Liver (tissue), 9 donors: ENCODE results near the gene GPR107. TPM values are rescaled to one million over a fixed set of nuclear protein-coding genes. Genes with fewer than 3 reads are reported as not detected.

Source experiments
- DNase-seq: peaks from one replicate; pipeline ENCODE4 v3.0.0-alpha.2; 2017; ENCODE audit warnings: low spot score
- H3K27ac ChIP-seq, 2 donors: one replicate each; pipeline ENCODE4 v1.7.0; 2013; ENCODE audit warnings: inconsistent platforms in 2 of 2, low read length in 2 of 2, control low read depth in 1 of 2, low read depth in 1 of 2, mild to moderate bottlenecking in 1 of 2
- H3K27me3 ChIP-seq, 4 donors: one replicate each; pipeline versions ENCODE4 v1.6.1 to v1.7.0; 2013; ENCODE audit warnings: low read length in 3 of 4, inconsistent platforms in 1 of 4, mild to moderate bottlenecking in 1 of 4, moderate library complexity in 1 of 4; ENCODE audit not compliant: control insufficient read depth in 4 of 4, insufficient read depth in 4 of 4
- H3K36me3 ChIP-seq, 4 donors: one replicate each; pipeline versions ENCODE4 v1.6.1 to v1.7.0; 2013; ENCODE audit warnings: low read length in 3 of 4, mild to moderate bottlenecking in 3 of 4, low read depth in 1 of 4, moderate library complexity in 1 of 4; ENCODE audit not compliant: control insufficient read depth in 4 of 4, insufficient read depth in 3 of 4
- H3K4me1 ChIP-seq, 4 donors: one replicate each; pipeline versions ENCODE4 v1.6.1 to v1.7.0; 2013; ENCODE audit warnings: low read length in 3 of 4, mild to moderate bottlenecking in 3 of 4, moderate library complexity in 1 of 4; ENCODE audit not compliant: control insufficient read depth in 4 of 4, insufficient read depth in 4 of 4
- H3K4me3 ChIP-seq, 3 donors: one replicate each; pipeline versions ENCODE4 v1.6.1 to v1.7.0; 2013; ENCODE audit warnings: low read length in 3 of 3, control low read depth in 1 of 3, low read depth in 1 of 3, mild to moderate bottlenecking in 1 of 3
- H3K9ac ChIP-seq, 2 donors: one replicate each; pipeline ENCODE4 v1.7.0; 2013; ENCODE audit warnings: low read length in 2 of 2, mild to moderate bottlenecking in 2 of 2, moderate library complexity in 2 of 2, control low read depth in 1 of 2, low read depth in 1 of 2
- H3K9me3 ChIP-seq, 4 donors: one replicate each; pipeline versions ENCODE4 v1.6.1 to v1.7.0; 2013; ENCODE audit warnings: low read length in 3 of 4; ENCODE audit not compliant: control insufficient read depth in 4 of 4
- FOXA1 ChIP-seq: IDR thresholded peaks from 2 replicates; pipeline ENCODE4 v1.6.1; 2016; ENCODE audit warnings: antibody characterized with exemption
- FOXA2 ChIP-seq: IDR thresholded peaks from 2 replicates; pipeline ENCODE4 v1.6.1; 2016; ENCODE audit warnings: antibody characterized with exemption
- GABPA ChIP-seq, 2 donors: IDR thresholded peaks in 1 of 2; conservative IDR thresholded peaks in 1 of 2; 2 replicates each; pipeline ENCODE4 v1.6.1; 2016; ENCODE audit warnings: antibody characterized with exemption in 2 of 2, mild to moderate bottlenecking in 1 of 2, moderate library complexity in 1 of 2
- HNF4A ChIP-seq, 2 donors: conservative IDR thresholded peaks; 2 replicates each; pipeline ENCODE4 v1.6.1; 2016; ENCODE audit warnings: antibody characterized with exemption in 2 of 2, mild to moderate bottlenecking in 2 of 2
- HNF4G ChIP-seq: IDR thresholded peaks from 2 replicates; pipeline ENCODE4 v1.6.1; 2016; ENCODE audit warnings: antibody characterized with exemption
- JUND ChIP-seq, 2 donors: IDR thresholded peaks; 2 replicates each; pipeline ENCODE4 v1.6.1; 2016; ENCODE audit warnings: antibody characterized with exemption in 2 of 2
- MAX ChIP-seq: IDR thresholded peaks from 2 replicates; pipeline ENCODE4 v1.6.1; 2016; ENCODE audit warnings: antibody characterized with exemption
- NR2F2 ChIP-seq: IDR thresholded peaks from 2 replicates; pipeline ENCODE4 v1.6.1; 2016; ENCODE audit warnings: antibody characterized with exemption
- RAD21 ChIP-seq, 2 donors: IDR thresholded peaks; 2 replicates each; pipeline ENCODE4 v1.6.1; 2016; ENCODE audit warnings: antibody characterized with exemption in 2 of 2, mild to moderate bottlenecking in 2 of 2
- RXRA ChIP-seq, 2 donors: IDR thresholded peaks; 2 replicates each; pipeline ENCODE4 v1.6.1; 2017 to 2018; ENCODE audit warnings: antibody characterized with exemption in 2 of 2, mild to moderate bottlenecking in 1 of 2
- SP1 ChIP-seq: IDR thresholded peaks from 2 replicates; pipeline ENCODE4 v1.6.1; 2018; ENCODE audit warnings: antibody characterized with exemption, mild to moderate bottlenecking
- YY1 ChIP-seq: IDR thresholded peaks from 2 replicates; pipeline ENCODE4 v1.6.1; 2016; ENCODE audit warnings: antibody characterized with exemption, mild to moderate bottlenecking
- WGBS: extraction: QIAGEN DNeasy Blood & Tissue Kit; methylation state at CpG from one replicate; pipeline ENCODE4 v1.1.7; 2013; 5-methylcytosine and 5-hydroxymethylcytosine counted together
- polyA plus RNA-seq, 2 donors: library from polyadenylated mRNA; stranded (reverse) in 1 of 2; unstranded in 1 of 2; fragments of 200-250 nt in 1 of 2; fragments of >200 nt in 1 of 2; fragmentation: Nextera tagmentation in 1 of 2; extraction: Ambion mirVana in 1 of 2; gene quantifications; one replicate each; pipeline versions ENCODE4 v1.2.1 to v1.2.3, GENCODE V29; 2013 to 2015
- total RNA-seq, 2 donors: library from RNA; depleted of rRNA; stranded (reverse); fragments of >200 nt; gene quantifications; one replicate each; pipeline ENCODE4 v1.2.3, GENCODE V29; 2014
- TF ChIP-seq, protein P1 (sequence below): fragments of 150-350 bp; IDR thresholded peaks from 2 replicates; pipeline ENCODE4 v1.5.1; 2017; ENCODE audit warnings: improper control_type of control experiment, low read depth, low read length; ENCODE audit not compliant: missing input control
- TF ChIP-seq, protein P2 (sequence below): IDR thresholded peaks from 2 replicates; pipeline ENCODE4 v1.6.1; 2016; ENCODE audit warnings: antibody characterized with exemption
- TF ChIP-seq, protein P3 (sequence below): IDR thresholded peaks from 2 replicates; pipeline ENCODE4 v1.6.1; 2016; ENCODE audit warnings: antibody characterized with exemption, mild to moderate bottlenecking
- donor health status: healthy.
- donor health status: healthy.
- donor health status: healthy.
- donor health status: healthy.
- donor health status: healthy.

The GPR107 gene
- total and polyA plus RNA-seq, 4 donors = 3.8 to 17.2 (median 11.4) TPM

GRCh38 chr9:130160862-130161470 lies 107.3 kb downstream of the GPR107 start (continued):
- TF ChIP-seq HNF4G (no peak), GABPA (IDR thresholded peaks at IDR 0.05 in 1 of 2, conservative IDR thresholded peaks at IDR 0.05 in 1 of 2) (no peak), FOXA2 (no peak), FOXA1 (no peak), MAX (no peak), SP1 (no peak), RXRA (IDR thresholded peaks at IDR 0.05) (no peak)

DNA sequence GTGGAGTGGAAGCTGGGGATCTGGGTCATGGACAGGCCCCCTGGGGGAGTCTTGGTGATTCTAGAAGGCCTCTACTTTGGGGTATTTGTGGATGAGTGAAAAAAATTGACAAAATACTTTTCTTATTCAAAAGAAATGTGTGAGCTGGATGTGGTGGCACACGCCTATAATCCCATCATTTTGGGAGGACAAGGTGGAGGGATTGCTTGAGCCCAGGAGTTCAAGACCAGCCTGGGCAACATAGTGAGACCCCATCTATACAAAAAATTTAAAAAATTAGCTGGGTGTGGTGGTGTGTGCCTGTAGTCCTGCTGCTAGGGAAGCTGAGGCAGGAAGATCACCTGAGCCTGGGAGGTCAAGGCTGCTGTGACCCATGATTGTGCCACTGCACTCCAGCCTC lies 111.9 kb downstream of the GPR107 start:
- TF ChIP-seq, protein P1, sequence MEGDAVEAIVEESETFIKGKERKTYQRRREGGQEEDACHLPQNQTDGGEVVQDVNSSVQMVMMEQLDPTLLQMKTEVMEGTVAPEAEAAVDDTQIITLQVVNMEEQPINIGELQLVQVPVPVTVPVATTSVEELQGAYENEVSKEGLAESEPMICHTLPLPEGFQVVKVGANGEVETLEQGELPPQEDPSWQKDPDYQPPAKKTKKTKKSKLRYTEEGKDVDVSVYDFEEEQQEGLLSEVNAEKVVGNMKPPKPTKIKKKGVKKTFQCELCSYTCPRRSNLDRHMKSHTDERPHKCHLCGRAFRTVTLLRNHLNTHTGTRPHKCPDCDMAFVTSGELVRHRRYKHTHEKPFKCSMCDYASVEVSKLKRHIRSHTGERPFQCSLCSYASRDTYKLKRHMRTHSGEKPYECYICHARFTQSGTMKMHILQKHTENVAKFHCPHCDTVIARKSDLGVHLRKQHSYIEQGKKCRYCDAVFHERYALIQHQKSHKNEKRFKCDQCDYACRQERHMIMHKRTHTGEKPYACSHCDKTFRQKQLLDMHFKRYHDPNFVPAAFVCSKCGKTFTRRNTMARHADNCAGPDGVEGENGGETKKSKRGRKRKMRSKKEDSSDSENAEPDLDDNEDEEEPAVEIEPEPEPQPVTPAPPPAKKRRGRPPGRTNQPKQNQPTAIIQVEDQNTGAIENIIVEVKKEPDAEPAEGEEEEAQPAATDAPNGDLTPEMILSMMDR = no peak
- TF ChIP-seq HNF4G = no peak
- no peak for TF ChIP-seq RAD21 (IDR thresholded peaks at IDR 0.05)
- TF ChIP-seq JUND (IDR thresholded peaks at IDR 0.05) = no peak
- TF ChIP-seq NR2F2 = no peak
- TF ChIP-seq, protein P2, sequence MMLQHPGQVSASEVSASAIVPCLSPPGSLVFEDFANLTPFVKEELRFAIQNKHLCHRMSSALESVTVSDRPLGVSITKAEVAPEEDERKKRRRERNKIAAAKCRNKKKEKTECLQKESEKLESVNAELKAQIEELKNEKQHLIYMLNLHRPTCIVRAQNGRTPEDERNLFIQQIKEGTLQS = no peak
- no peak for TF ChIP-seq HNF4A (conservative IDR thresholded peaks at IDR 0.05)
- TF ChIP-seq YY1 = no peak
- Histone ChIP-seq H3K9ac (no peak overlapping the region), H3K27me3 (no peaks in the 10 kb centered on the region), H3K36me3 (no peaks in the 10 kb centered on the region), H3K9me3 (no peaks in the 10 kb centered on the region), H3K4me3 (no peak overlapping the region), H3K27ac (no peak overlapping the region), H3K4me1 (no peaks in the 10 kb centered on the region)
- no peak for DNase-seq
- WGBS = 96% methylated on average over 1 of the region's 1 CpG

DNA sequence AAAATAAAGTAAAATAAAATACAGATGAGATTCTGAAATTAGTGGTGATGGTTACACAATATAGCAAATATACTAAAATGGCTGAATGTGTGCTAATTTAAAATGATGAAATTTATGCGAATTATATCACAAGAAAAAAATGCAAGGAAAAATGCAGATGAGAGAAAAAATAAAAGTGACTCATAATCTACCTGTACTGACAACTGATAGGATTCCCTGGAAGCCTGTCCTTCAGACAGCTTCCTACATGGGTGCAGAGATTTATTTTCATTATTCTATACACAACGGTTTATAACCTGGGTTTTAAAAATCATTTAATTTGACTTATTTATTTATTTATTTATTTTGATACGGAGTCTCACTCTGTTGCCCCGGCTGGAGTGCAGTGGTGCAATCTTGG lies 112.7 kb downstream of the GPR107 start:
- no peaks in the 10 kb centered on the region for H3K4me1 ChIP-seq
- TF ChIP-seq HNF4G = no peak
- TF ChIP-seq SP1 = no peak
- TF ChIP-seq, protein P1 = no peak
- no peak for TF ChIP-seq GABPA (IDR thresholded peaks at IDR 0.05 in 1 of 2, conservative IDR thresholded peaks at IDR 0.05 in 1 of 2)
- no peak for TF ChIP-seq NR2F2
- no peak for TF ChIP-seq JUND (IDR thresholded peaks at IDR 0.05)
- no peak for TF ChIP-seq MAX
- TF ChIP-seq RXRA (IDR thresholded peaks at IDR 0.05) = no peak
- no peak for TF ChIP-seq HNF4A (conservative IDR thresholded peaks at IDR 0.05)
- no peak for TF ChIP-seq FOXA1
- TF ChIP-seq, protein P3, sequence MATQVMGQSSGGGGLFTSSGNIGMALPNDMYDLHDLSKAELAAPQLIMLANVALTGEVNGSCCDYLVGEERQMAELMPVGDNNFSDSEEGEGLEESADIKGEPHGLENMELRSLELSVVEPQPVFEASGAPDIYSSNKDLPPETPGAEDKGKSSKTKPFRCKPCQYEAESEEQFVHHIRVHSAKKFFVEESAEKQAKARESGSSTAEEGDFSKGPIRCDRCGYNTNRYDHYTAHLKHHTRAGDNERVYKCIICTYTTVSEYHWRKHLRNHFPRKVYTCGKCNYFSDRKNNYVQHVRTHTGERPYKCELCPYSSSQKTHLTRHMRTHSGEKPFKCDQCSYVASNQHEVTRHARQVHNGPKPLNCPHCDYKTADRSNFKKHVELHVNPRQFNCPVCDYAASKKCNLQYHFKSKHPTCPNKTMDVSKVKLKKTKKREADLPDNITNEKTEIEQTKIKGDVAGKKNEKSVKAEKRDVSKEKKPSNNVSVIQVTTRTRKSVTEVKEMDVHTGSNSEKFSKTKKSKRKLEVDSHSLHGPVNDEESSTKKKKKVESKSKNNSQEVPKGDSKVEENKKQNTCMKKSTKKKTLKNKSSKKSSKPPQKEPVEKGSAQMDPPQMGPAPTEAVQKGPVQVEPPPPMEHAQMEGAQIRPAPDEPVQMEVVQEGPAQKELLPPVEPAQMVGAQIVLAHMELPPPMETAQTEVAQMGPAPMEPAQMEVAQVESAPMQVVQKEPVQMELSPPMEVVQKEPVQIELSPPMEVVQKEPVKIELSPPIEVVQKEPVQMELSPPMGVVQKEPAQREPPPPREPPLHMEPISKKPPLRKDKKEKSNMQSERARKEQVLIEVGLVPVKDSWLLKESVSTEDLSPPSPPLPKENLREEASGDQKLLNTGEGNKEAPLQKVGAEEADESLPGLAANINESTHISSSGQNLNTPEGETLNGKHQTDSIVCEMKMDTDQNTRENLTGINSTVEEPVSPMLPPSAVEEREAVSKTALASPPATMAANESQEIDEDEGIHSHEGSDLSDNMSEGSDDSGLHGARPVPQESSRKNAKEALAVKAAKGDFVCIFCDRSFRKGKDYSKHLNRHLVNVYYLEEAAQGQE = no peak
- no peak for TF ChIP-seq RAD21 (IDR thresholded peaks at IDR 0.05)
- no peak for TF ChIP-seq YY1
- no peak overlapping the region for H3K4me3 ChIP-seq
- H3K9me3 ChIP-seq = no peaks in the 10 kb centered on the region
- WGBS = 90% methylated on average over 4 of the region's 4 CpGs
- H3K27me3 ChIP-seq = no peaks in the 10 kb centered on the region
- no peaks in the 10 kb centered on the region for H3K36me3 ChIP-seq
- no peak for DNase-seq
- no peak overlapping the region for H3K9ac ChIP-seq
- H3K27ac ChIP-seq = no peak overlapping the region
